ENCODE results near the gene HMCN1. TPM values are rescaled to one million over a fixed set of nuclear protein-coding genes. Genes with fewer than 3 reads are reported as not detected.
"Not testable (repeated sequence)": the region's sequence is repeated elsewhere in the genome, so short reads cannot be mapped to it uniquely, and the experiment has no call there.

Gene HMCN1
- total RNA-seq, 2 experiments from 2014 or later, result 0.07 to 0.21 TPM

DNA sequence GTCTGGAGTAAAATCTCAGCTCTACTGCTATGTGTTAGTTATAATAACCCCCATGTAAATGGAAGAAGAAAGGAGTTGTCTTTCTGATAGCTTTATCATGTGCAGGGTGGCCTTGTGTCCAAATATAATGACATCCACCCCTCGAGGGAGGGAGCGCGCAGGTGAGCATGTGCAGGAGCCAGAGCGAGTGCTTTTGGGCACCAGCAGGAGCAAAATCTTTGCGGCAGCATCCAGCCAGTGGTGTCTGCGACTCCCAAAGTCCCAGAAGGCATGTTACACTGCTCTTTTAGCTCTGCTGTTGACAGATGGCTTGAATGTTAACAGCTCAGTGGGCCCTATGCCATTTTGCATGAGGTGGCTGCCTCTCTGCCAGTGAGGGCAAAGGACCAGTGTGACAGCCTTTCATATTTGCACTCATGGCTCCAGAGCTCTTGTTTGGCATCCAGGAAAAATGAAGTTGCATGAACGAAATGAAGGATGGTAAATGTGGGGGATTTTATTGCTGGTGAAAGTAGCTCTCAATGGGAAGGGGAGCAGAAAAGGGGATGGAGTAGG, 146.7 kb downstream of the HMCN1 start:
- no peaks in the 10 kb centered on the region for H3K36me3 Mint-ChIP-seq (ENCODE audit: low read depth)
- H3K27me3 Mint-ChIP-seq, result no peaks in the 10 kb centered on the region
- no peaks in the 10 kb centered on the region for H3K4me1 Mint-ChIP-seq
- H3K27ac Mint-ChIP-seq, result no peak overlapping the region
- no peak overlapping the region for H3K4me3 Mint-ChIP-seq
- no peaks in the 10 kb centered on the region for H3K9me3 Mint-ChIP-seq
- ChIA-PET POLR2A (no interaction called here), CTCF (interaction anchor here (0.7 to 1.3 kb wide), 2 partner anchors 9 to 811 kb away, joined by 3 read pairs; no protein-coding TSS in a partner anchor)
- DNase-seq, result no peak

DNA sequence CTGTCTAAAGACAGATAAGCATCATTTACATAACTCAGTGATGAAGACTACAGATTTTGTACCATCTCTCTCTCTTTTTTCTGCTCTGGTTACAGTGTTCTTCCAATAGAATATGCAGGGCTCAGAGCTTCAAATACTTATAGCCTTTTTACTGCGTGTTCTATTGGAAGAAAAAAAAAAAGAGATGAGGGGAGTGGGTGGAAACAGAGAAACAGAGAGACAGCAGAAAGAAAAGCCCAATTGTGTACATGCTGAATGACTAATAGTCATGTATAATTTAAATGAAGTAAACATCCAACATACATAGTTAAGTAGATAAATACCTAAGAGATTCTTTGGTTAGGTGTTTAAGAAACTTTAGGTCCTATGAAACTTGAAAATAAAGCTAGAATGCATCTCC, 151.9 kb downstream of the HMCN1 start:
- DNase-seq, result no peak
- H3K36me3 Mint-ChIP-seq (ENCODE audit: low read depth), result no peaks in the 10 kb centered on the region
- ChIA-PET CTCF (no interaction called here), POLR2A (no interaction called here)
- no peaks in the 10 kb centered on the region for H3K4me1 Mint-ChIP-seq
- no peak overlapping the region for H3K27ac Mint-ChIP-seq
- no peaks in the 10 kb centered on the region for H3K27me3 Mint-ChIP-seq
- no peaks in the 10 kb centered on the region for H3K9me3 Mint-ChIP-seq
- no peak overlapping the region for H3K4me3 Mint-ChIP-seq

DNA sequence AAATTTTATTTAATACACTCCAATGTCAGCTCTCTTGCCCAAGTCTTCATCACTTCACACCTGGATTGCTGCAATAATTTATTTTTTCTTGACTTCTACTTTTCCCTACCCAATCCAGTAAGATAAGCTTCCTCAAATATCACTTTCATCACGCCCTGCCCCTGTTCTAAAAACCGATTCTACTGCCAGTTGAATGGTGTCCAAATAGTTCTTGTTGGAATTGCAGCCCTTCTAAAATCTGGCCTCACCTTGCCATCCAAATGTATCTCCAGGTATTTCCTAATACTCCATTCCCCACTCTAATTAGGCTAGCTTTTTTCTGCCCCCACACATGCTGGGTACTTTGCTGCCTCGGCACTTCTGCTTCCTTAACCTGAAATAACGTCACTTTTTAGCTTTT, 152.5 kb downstream of the HMCN1 start:
- H3K36me3 Mint-ChIP-seq (ENCODE audit: low read depth), result no peaks in the 10 kb centered on the region

DNA sequence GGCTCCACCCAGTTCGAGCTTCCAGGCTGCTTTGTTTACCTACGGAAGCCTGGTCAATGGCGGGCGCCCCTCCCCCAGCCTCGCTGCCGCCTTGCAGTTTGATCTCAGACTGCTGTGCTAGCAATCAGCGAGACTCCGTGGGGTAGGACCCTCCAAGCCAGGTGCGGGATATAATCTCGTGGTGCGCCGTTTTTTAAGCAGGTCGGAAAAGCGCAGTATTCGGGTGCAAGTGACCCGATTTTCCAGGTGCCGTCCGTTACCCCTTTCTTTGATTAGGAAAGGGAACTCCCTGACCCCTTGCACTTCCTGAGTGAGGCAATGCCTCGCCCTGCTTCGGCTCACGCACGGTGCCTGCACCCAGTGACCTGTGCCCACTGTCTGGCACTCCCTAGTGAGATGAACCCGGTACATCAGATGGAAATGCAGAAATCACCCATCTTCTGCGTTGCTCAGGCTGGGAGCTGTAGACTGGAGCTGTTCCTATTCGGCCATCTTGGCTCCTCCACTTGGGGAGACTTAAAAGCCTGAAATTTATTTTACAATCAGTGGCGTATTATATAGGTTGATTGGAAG, 158.7 kb downstream of the HMCN1 start:
- H3K36me3 Mint-ChIP-seq (ENCODE audit: low read depth); CTCF ChIA-PET: not testable (repeated sequence)

More for the DNA sequence above, 152.5 kb downstream of the HMCN1 start:
- POLR2A ChIA-PET, result no interaction called here
- H3K4me1 Mint-ChIP-seq, result no peaks in the 10 kb centered on the region
- no peaks in the 10 kb centered on the region for H3K9me3 Mint-ChIP-seq
- H3K4me3 Mint-ChIP-seq, result no peak overlapping the region
- H3K27me3 Mint-ChIP-seq, result no peaks in the 10 kb centered on the region
- no peak overlapping the region for H3K27ac Mint-ChIP-seq
- CTCF ChIA-PET, result no interaction called here
- DNase-seq, result no peak

DNA sequence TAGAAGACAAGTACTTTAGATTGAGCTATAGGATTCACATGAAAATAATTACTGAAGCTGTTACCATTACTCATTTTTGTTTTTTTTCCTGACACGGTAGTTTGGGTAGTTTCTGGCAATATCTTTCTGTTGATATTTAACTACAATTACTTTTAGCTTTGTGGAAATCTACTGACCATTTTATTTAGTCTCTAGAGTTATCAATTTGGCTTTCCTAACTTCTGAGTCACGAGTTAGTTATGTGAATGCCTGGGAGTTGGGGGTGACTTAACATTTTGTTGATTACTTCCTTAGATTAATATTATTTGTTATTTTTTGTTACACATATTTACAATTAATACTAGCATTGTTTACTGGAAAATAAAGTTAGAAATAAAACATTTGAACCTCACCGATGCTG, 160.6 kb downstream of the HMCN1 start:
- Mint-ChIP-seq H3K36me3 (ENCODE audit: low read depth) (no peaks in the 10 kb centered on the region), H3K9me3 (no peaks in the 10 kb centered on the region), H3K4me1 (no peaks in the 10 kb centered on the region), H3K4me3 (no peak overlapping the region), H3K27me3 (no peaks in the 10 kb centered on the region), H3K27ac (no peak overlapping the region)
- POLR2A ChIA-PET, result no interaction called here
- CTCF ChIA-PET, result no interaction called here
- DNase-seq, result no peak

More for the DNA sequence above, 158.7 kb downstream of the HMCN1 start:
- H3K27ac Mint-ChIP-seq, H3K9me3 Mint-ChIP-seq, POLR2A ChIA-PET, H3K4me1 Mint-ChIP-seq, H3K4me3 Mint-ChIP-seq, DNase-seq, H3K27me3 Mint-ChIP-seq: not testable (repeated sequence)

DNA sequence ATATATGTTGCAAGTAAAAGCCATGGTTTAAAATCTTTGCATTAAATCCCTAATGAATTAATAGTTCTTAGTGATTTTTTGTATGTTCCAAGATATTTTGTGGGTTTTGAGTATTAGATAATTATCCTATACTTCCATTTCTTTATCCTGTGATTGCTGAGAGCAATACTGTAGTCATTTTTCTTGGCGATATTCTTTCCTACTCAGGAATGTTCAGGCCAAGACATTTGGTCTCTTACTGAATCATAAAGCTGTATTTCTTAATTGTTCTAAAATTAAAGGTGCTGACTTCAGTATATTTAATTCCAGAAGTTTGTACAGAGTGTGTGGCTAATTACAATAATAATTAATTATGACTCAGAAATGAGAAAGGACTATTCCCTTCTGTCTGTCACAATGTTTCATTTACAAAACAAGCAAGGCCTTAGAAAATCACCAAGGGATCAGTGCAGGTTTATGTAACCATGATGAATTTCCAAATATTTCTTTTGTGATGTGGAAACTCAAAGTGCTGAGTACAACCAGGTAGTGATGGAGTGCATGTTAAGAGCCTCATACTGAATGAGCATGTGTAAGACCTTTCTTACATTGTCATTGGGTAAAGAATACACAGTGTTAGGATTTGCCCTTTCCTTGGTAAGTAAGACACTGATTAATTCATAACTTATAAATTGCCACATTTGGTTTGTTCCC, 161.2 kb downstream of the HMCN1 start:
- Mint-ChIP-seq H3K27me3 (peaks cover 3% of the 10 kb centered on the region), H3K9me3 (no peaks in the 10 kb centered on the region)

DNA sequence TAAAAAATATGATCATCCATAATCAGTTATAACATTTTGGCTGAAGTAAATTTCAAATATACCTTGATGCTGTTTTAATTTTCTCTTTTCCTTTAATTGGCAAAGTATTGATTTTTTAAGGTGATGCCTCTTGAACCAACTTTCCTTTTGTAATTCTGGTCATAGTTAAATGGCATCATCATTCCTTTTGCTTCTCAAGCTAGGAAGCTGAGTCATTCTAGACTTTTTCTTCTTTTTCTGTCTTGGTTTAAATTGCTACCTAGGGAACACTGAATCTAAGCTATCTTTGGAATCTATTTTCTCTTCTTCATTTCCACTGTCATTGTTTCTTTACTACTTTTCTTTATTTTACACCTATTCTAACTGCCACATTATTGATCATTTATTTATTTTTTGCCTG, 162.7 kb downstream of the HMCN1 start:
- no peaks in the 10 kb centered on the region for H3K4me1 Mint-ChIP-seq
- no peak overlapping the region for H3K27ac Mint-ChIP-seq
- no peaks in the 10 kb centered on the region for H3K36me3 Mint-ChIP-seq (ENCODE audit: low read depth)
- peaks cover 3% of the 10 kb centered on the region for H3K27me3 Mint-ChIP-seq
- H3K4me3 Mint-ChIP-seq, result no peak overlapping the region
- H3K9me3 Mint-ChIP-seq, result no peaks in the 10 kb centered on the region
- ChIA-PET POLR2A (no interaction called here), CTCF (no interaction called here)
- DNase-seq, result no peak

More for the DNA sequence above, 161.2 kb downstream of the HMCN1 start:
- no peak overlapping the region for H3K4me3 Mint-ChIP-seq
- DNase-seq, result no peak
- no peaks in the 10 kb centered on the region for H3K4me1 Mint-ChIP-seq
- POLR2A ChIA-PET, result no interaction called here
- CTCF ChIA-PET, result no interaction called here
- no peaks in the 10 kb centered on the region for H3K36me3 Mint-ChIP-seq (ENCODE audit: low read depth)
- H3K27ac Mint-ChIP-seq, result no peak overlapping the region

DNA sequence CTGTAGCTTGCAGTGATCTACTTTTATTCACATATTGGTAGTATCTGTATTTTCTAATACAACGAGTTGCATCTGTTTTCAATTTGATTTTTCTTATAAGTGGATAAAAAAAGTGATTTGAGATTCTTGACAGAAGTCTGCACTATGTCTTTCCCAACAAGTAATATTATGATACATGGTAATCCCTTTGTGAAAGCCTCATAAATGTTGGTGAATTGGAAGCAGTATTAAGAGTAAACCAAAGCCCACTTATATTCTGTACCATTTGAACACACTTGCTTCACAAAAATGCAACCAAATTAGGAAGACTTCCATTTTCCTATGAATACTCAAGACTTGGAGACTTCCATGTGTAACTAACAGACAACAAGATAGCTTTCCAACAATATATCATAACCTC, 172.0 kb downstream of the HMCN1 start:
- DNase-seq, result no peak
- Mint-ChIP-seq H3K9me3 (no peaks in the 10 kb centered on the region), H3K27ac (no peak overlapping the region), H3K27me3 (peaks cover 2% of the 10 kb centered on the region), H3K4me3 (no peak overlapping the region), H3K36me3 (ENCODE audit: low read depth) (no peaks in the 10 kb centered on the region), H3K4me1 (no peaks in the 10 kb centered on the region)
- ChIA-PET POLR2A (no interaction called here), CTCF (no interaction called here)

DNA sequence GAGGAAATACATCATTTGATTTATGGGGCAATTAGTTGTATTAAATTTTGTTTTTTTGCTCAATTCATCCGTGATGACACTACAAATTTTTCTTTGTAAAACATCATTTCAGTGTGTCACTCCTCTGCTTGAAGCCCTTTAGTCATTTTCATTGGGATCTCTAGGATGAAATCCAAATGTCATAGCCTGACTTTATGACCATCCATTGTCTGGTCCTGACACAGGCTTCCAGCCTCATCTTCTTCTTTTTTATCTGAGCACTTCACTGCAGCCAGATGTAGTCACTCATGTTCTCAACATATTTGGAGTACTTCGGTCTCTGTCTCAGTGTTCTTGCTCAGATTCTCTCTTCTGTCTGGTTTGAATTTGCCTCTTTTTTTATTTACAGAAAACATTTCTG, 173.1 kb downstream of the HMCN1 start:
- Mint-ChIP-seq H3K9me3 (no peaks in the 10 kb centered on the region), H3K4me3 (no peak overlapping the region), H3K4me1 (no peaks in the 10 kb centered on the region), H3K36me3 (ENCODE audit: low read depth) (no peaks in the 10 kb centered on the region), H3K27ac (no peak overlapping the region), H3K27me3 (peaks cover 2% of the 10 kb centered on the region)
- CTCF ChIA-PET, result no interaction called here
- DNase-seq, result no peak
- POLR2A ChIA-PET, result no interaction called here

DNA sequence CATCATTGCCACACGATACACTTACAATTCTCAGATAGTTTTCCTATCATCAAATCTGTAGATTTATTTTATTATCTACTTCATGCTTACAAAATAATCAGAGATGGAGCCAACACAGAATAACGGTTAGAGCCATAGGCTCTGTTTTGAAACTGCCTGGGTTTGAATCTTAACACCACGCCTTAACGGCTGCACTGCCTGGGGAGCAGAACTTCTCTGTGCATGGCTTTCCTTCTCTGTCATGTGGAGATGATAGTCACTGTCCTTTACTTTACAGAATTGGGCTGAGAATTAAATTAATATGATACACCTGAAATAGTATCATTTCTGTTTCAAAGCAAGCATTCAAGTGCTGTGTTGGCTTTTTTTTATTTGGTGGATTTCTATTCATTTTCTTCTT, 177.8 kb downstream of the HMCN1 start:
- Mint-ChIP-seq H3K4me1 (no peaks in the 10 kb centered on the region), H3K27ac (no peak overlapping the region), H3K36me3 (ENCODE audit: low read depth) (no peaks in the 10 kb centered on the region), H3K9me3 (no peaks in the 10 kb centered on the region), H3K4me3 (no peak overlapping the region), H3K27me3 (no peaks in the 10 kb centered on the region)
- ChIA-PET CTCF (no interaction called here), POLR2A (no interaction called here)
- no peak for DNase-seq

DNA sequence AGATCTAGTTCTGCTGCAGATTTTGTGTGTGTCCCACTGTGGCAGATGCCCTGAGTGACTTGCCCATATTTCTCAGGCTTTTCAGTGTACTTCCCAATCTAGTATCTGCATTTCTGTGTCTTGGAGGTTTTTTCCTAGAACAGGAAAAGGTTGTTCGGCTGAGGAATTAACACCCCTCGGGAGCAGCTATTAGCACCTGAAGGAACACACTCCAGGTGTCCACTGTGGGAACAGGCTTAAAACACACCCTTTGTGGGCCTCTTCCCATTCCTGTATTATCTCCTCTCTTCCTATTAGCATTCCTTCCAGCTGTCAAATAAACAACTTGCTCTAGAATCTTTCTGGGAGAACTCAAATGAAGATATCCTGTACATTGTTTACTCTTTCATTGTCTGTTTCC, 178.3 kb downstream of the HMCN1 start:
- Mint-ChIP-seq H3K27me3 (no peaks in the 10 kb centered on the region), H3K27ac (no peak overlapping the region), H3K4me3 (no peak overlapping the region), H3K9me3 (no peaks in the 10 kb centered on the region), H3K4me1 (no peaks in the 10 kb centered on the region), H3K36me3 (ENCODE audit: low read depth) (no peaks in the 10 kb centered on the region)
- DNase-seq, result no peak
- CTCF ChIA-PET, result no interaction called here
- POLR2A ChIA-PET, result no interaction called here

DNA sequence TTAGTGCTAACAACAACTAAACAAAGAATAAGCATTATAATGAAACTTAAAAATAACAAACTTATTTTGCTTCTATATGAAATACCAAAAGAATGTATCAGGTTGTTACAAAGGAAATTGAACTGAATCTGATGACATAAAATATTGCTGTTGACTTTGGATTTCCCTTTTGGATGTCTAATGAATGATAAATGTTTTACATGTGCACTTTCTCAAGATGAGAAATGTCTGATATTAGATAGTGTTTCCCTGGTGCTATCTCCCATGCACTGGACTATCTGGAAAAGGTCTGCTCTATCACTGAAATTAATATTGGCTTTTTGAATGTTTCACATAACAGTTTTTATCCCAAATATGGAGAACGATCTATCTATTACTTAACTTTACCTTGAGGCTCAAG, 179.9 kb downstream of the HMCN1 start:
- Mint-ChIP-seq H3K4me3 (no peak overlapping the region), H3K9me3 (no peaks in the 10 kb centered on the region), H3K36me3 (ENCODE audit: low read depth) (no peaks in the 10 kb centered on the region), H3K27me3 (no peaks in the 10 kb centered on the region), H3K27ac (no peak overlapping the region), H3K4me1 (no peaks in the 10 kb centered on the region)
- ChIA-PET CTCF (no interaction called here), POLR2A (no interaction called here)
- DNase-seq, result no peak

DNA sequence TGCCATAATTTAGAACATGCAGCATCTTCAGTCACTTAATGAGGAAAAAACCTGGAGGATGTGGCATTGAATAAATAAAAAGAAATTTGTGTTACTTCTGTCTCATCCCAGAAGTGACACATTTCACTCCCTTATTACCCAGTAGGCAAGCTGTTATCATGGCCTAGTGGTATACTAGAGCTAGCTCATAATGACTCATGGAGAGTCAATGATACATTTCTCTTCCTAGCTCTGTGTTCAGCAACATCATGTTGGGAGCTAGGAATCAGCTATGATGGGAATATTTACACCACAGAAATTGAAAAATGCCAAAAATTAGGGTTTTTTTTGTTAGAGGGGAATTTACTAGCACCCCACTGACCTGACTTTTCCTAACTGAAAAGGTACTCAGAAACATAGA, 182.7 kb downstream of the HMCN1 start:
- H3K36me3 Mint-ChIP-seq (ENCODE audit: low read depth), result no peaks in the 10 kb centered on the region
- H3K27ac Mint-ChIP-seq, result no peak overlapping the region
- DNase-seq, result no peak
- ChIA-PET POLR2A (no interaction called here), CTCF (no interaction called here)
- H3K9me3 Mint-ChIP-seq, result no peaks in the 10 kb centered on the region
- H3K27me3 Mint-ChIP-seq, result no peaks in the 10 kb centered on the region
- H3K4me1 Mint-ChIP-seq, result no peaks in the 10 kb centered on the region
- no peak overlapping the region for H3K4me3 Mint-ChIP-seq

DNA sequence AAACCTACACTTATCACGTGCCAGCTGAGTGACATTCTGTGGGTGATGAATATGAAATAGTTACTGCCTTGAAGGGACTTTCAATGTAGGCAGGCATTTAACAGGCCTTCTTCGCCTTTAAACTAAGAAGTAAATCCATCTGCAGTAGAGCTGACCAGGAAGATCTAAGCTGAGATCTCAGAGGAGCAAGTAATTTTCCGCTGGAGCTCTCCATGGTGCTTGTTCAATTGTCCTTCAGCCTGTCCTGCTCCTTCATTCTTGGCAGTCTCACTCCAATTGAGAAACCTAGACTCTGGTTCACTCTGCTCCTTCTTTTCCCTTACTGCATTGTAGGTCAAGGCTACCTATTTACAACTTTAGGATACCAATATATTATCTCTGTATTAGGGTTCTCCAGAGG, 183.5 kb downstream of the HMCN1 start:
- H3K4me1 Mint-ChIP-seq, result no peaks in the 10 kb centered on the region
- H3K27me3 Mint-ChIP-seq, result no peaks in the 10 kb centered on the region
- no peak for DNase-seq
- H3K36me3 Mint-ChIP-seq (ENCODE audit: low read depth), result no peaks in the 10 kb centered on the region
- ChIA-PET POLR2A (no interaction called here), CTCF (no interaction called here)
- H3K27ac Mint-ChIP-seq, result no peak overlapping the region
- no peaks in the 10 kb centered on the region for H3K9me3 Mint-ChIP-seq
- no peak overlapping the region for H3K4me3 Mint-ChIP-seq

Measured in activated CD4-positive, alpha-beta T cell treated with anti-CD3 and anti-CD28 coated beads, Interleukin-2, amount 10 ng/mL, durations not matched to agents 7 days and 5 days (primary cell).